22Rv1 (cell line): Measurements from ENCODE around the gene ACOT11.

Source experiments
- H3K27ac ChIP-seq: fragments of 450-650 bp; 2 replicates; pipeline ENCODE4 v1.5.1; 2017
- CTCF ChIP-seq: fragments of 450-650 bp; IDR thresholded peaks from 2 replicates; pipeline ENCODE4 v1.5.1; 2017; ENCODE audit warnings: mild to moderate bottlenecking
- ZFX ChIP-seq: fragments of 450-650 bp; IDR thresholded peaks from 2 replicates; pipeline ENCODE4 v1.6.1; 2017; ENCODE audit warnings: antibody characterized with exemption, borderline replicate concordance

ACOT11 gene

GRCh38 chr1:54557671-54558355 lies 9.8 kb downstream of the ACOT11 start:
- no peak overlapping the region for H3K27ac ChIP-seq
- TF ChIP-seq CTCF = no peak
- TF ChIP-seq ZFX = no peak

GRCh38 chr1:54558434-54559030 lies 10.5 kb downstream of the ACOT11 start:
- H3K27ac ChIP-seq = no peak overlapping the region

GRCh38 chr1:54559111-54559548 lies 11.1 kb downstream of the ACOT11 start:
- TF ChIP-seq ZFX (no peak), CTCF (no peak)
- H3K27ac ChIP-seq = no peak overlapping the region

More at GRCh38 chr1:54558434-54559030, 10.5 kb downstream of the ACOT11 start:
- no peak for TF ChIP-seq ZFX
- no peak for TF ChIP-seq CTCF

GRCh38 chr1:54559771-54560231 lies 11.8 kb downstream of the ACOT11 start:
- no peak overlapping the region for H3K27ac ChIP-seq
- TF ChIP-seq CTCF (no peak), ZFX (no peak)

GRCh38 chr1:54564312-54565112 lies 16.5 kb downstream of the ACOT11 start:
- TF ChIP-seq CTCF = no peak
- no peak for TF ChIP-seq ZFX
- peak overlapping the region; percentile 42 for H3K27ac ChIP-seq

GRCh38 chr1:54565113-54565501 lies 17.1 kb downstream of the ACOT11 start:
- H3K27ac ChIP-seq = no peak overlapping the region
- TF ChIP-seq CTCF = no peak
- no peak for TF ChIP-seq ZFX
